ENCODE data around the gene BNIP3. TPM values are rescaled to one million over a fixed set of nuclear protein-coding genes. Genes with fewer than 3 reads are reported as not detected.

BNIP3 gene
- total and polyA plus RNA-seq, 2 donors = 24.1 to 50.5 TPM

DNA sequence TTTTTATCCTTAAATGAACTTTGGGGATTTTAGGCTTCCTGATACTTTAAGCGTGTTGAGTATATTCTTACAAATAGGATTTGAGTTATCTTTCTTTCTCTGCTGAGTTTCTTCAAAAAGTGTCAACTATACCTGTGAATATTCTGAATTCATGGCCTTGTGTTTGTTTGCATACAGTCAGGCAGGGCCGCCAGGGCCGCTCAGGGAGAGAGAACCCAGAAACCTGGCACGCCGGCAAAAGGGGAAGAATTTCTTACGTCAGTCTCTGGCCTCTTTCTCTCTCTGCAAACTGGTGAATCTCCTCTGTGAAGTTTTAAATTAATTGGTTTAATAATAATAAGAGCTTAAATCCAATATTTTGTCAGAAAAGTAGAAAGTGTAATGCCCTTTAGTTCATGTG lies 29.3 kb upstream of the BNIP3 start:
- DNase-seq (ENCODE audit: extremely low spot score) = no peak
- H3K4me1 ChIP-seq (ENCODE audit: insufficient read depth) = no peaks in the 10 kb centered on the region
- 69% methylated on average over 6 of the region's 6 CpGs for whole genome bisulfite sequencing
- no peaks in the 10 kb centered on the region for H3K36me3 ChIP-seq (ENCODE audit: insufficient read depth)
- no peak overlapping the region for H3K27ac ChIP-seq (ENCODE audit: low read depth)
- H3K4me3 ChIP-seq (ENCODE audit: low read depth, low read length) = no peak overlapping the region

DNA sequence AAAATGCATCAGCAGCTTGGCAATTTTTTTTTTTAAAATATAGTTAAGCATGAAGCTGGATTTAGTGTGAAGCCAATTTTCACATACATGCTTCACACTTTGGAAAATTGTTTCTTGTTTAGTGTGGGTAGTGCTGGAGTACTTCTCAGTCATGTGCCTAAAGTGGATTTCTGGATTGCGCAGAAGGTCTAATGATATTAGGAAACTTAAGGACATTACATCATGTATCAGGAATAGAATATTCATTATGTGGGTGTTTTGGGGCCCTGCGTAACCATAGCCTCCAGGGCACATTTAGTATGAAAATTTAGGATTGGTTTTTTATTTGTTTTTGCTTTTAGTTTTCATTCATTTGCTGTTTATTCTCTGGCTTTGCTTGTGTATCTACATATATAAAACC lies 28.8 kb upstream of the BNIP3 start:
- no peaks in the 10 kb centered on the region for H3K4me1 ChIP-seq (ENCODE audit: insufficient read depth)
- H3K36me3 ChIP-seq (ENCODE audit: insufficient read depth) = no peaks in the 10 kb centered on the region
- 94% methylated on average over 2 of the region's 2 CpGs for WGBS
- no peak overlapping the region for H3K27ac ChIP-seq (ENCODE audit: low read depth)
- no peak for DNase-seq (ENCODE audit: extremely low spot score)
- H3K4me3 ChIP-seq (ENCODE audit: low read depth, low read length) = no peak overlapping the region

DNA sequence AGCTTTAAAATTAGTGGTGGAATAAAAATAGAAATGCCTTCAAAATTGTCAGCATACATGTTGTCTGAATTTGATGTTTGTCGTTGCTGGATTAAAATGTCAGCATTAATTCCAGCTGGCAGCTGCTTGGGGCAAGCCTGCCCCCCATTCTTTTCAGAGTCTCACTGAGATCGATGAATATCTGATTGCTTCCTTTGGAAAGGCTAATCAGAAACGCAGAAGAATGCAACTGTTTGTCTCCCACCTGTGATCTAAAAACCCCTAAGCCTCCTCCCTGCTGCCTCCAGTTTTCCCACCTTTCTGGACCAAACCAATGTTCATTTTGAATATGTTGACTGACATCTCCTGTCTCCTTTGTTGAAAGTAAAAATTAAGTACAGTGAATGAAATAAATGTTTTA lies 27.9 kb upstream of the BNIP3 start:
- 28% methylated on average over 3 of the region's 3 CpGs for WGBS
- Histone ChIP-seq H3K4me1 (ENCODE audit: insufficient read depth) (no peaks in the 10 kb centered on the region), H3K27ac (ENCODE audit: low read depth) (no peak overlapping the region)

DNA sequence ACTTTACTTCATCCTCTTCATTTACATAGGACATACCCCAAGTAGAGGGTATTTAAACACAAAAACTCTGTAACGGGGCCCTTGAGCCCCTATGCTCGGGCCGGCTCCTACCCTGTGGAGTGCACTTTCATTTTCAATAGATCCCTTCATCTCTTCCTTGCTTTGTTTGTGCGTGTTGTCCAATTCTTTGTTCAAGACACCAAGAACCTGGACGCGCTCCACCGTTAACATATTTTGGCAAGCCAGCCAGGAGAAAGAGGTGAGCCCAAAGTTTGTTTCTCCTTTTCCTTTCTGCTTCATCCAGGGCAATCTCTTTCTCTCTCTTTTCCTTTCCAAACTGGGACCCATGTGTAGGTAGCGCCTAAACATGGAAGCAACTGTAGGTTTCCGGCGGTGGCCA lies 26.0 kb upstream of the BNIP3 start:
- H3K27ac ChIP-seq (ENCODE audit: low read depth) = no peak overlapping the region
- H3K36me3 ChIP-seq (ENCODE audit: insufficient read depth) = no peaks in the 10 kb centered on the region
- no peak for DNase-seq (ENCODE audit: extremely low spot score)
- H3K4me1 ChIP-seq (ENCODE audit: insufficient read depth) = no peaks in the 10 kb centered on the region
- no peak overlapping the region for H3K4me3 ChIP-seq (ENCODE audit: low read depth, low read length)
- 87% methylated on average over 10 of the region's 10 CpGs for WGBS

More for the DNA sequence above, 27.9 kb upstream of the BNIP3 start:
- H3K4me3 ChIP-seq (ENCODE audit: low read depth, low read length) = no peak overlapping the region
- no peaks in the 10 kb centered on the region for H3K36me3 ChIP-seq (ENCODE audit: insufficient read depth)
- DNase-seq (ENCODE audit: extremely low spot score) = no peak

DNA sequence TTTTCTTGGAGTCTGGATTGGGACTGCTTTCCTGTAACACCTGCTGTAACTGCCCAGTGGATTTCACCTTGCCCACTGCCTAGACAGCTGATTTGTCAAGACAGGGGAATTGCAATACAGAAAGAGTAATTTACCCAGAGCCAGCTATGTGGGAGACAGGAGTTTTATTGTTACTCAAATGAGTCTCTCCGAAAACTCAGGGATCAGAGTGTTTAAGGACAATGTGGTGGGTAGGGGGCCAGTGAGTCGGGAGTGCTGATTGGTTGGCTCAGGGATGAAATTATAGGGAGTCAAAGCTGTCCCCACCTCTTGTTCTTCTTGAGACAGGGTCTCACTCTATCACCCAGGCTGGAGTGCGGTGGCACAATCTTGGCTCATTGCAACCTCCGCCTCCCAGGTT lies 25.2 kb upstream of the BNIP3 start:
- H3K36me3 ChIP-seq (ENCODE audit: insufficient read depth) = no peaks in the 10 kb centered on the region
- WGBS = 75% methylated on average over 4 of the region's 4 CpGs
- H3K27ac ChIP-seq (ENCODE audit: low read depth) = no peak overlapping the region
- no peaks in the 10 kb centered on the region for H3K4me1 ChIP-seq (ENCODE audit: insufficient read depth)
- no peak for DNase-seq (ENCODE audit: extremely low spot score)
- no peak overlapping the region for H3K4me3 ChIP-seq (ENCODE audit: low read depth, low read length)

DNA sequence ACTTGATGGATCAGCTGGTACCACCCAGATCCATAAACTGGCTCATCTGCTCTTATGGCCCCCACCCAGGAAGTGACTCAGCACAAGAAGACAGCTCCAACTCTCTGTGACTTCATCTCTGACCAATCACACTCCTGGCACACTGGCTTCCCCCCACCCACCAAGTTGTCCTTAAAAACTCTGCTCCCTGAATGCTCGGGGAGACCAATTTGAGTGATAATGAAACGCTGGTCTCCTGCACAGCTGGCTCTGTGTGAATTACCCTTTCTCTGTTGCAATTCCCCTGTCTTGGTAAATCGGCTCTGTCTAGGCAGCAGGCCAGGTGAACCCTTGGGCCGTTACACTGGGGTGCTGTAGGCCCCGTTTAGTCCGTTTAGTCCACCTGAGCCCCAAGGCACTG lies 23.4 kb upstream of the BNIP3 start:
- H3K4me1 ChIP-seq (ENCODE audit: insufficient read depth) = no peaks in the 10 kb centered on the region
- no peak for DNase-seq (ENCODE audit: extremely low spot score)
- H3K4me3 ChIP-seq (ENCODE audit: low read depth, low read length) = no peak overlapping the region
- no peak overlapping the region for H3K27ac ChIP-seq (ENCODE audit: low read depth)
- no peaks in the 10 kb centered on the region for H3K36me3 ChIP-seq (ENCODE audit: insufficient read depth)
- WGBS = 93% methylated on average over 6 of the region's 6 CpGs

DNA sequence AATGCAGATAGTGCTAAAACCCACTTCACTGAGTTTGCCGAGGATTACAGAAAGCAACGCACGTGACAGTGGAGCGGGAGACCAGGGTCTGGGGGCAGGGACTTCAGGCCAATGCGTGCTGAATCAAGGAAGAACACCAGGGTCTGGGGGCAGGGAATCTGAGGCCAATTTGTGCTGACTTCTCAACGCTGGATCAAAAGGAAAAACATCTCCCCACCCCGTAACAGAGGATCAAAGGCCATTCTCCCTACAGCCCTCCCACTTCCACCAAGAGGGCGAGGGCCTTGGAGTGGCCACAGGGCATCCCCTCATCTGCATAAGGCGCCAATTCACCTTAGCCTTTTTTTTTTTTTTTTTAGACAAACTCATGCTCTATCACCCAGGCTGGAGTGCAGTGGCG lies 22.3 kb upstream of the BNIP3 start:
- no peak overlapping the region for H3K4me3 ChIP-seq (ENCODE audit: low read depth, low read length)
- no peaks in the 10 kb centered on the region for H3K4me1 ChIP-seq (ENCODE audit: insufficient read depth)
- 60% methylated on average over 10 of the region's 10 CpGs for WGBS
- no peak overlapping the region for H3K27ac ChIP-seq (ENCODE audit: low read depth)
- H3K36me3 ChIP-seq (ENCODE audit: insufficient read depth) = no peaks in the 10 kb centered on the region
- no peak for DNase-seq (ENCODE audit: extremely low spot score)

DNA sequence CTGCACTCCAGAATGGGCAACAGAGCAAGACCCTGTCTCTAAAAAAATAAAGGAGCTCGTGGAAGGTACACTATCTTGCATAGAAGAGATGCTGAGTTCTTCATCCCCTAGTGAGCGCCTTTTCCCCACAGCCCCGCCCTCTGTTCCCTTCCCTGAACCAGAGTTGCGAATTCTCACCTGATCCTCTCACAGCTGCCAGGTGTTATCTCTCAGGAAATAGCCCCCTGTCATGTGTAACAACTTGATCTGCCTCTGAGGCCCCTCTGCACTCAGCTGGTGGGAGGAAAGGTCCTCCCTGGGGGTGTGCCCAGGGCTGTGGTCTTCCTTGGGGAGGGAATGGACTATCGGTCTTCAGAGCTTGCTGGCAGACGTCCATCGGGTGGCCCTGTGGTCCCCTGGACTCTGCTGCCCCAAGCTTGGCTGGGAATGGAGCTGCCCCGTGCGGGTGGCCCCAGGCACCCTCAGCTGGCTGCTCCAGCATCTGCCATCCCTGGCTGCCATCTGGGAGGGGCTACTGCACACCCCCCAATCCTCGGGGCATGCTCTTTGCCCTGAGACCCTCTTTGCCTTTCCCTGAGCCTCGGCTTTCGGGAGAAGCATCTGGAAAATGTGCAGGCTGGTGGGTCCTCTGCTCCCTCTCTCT lies 21.7 kb upstream of the BNIP3 start:
- no peak for DNase-seq (ENCODE audit: extremely low spot score)
- Histone ChIP-seq H3K27ac (ENCODE audit: low read depth) (no peak overlapping the region), H3K36me3 (ENCODE audit: insufficient read depth) (no peaks in the 10 kb centered on the region), H3K4me1 (ENCODE audit: insufficient read depth) (no peaks in the 10 kb centered on the region), H3K4me3 (ENCODE audit: low read depth, low read length) (no peak overlapping the region)
- 67% methylated on average over 12 of the region's 12 CpGs for WGBS

DNA sequence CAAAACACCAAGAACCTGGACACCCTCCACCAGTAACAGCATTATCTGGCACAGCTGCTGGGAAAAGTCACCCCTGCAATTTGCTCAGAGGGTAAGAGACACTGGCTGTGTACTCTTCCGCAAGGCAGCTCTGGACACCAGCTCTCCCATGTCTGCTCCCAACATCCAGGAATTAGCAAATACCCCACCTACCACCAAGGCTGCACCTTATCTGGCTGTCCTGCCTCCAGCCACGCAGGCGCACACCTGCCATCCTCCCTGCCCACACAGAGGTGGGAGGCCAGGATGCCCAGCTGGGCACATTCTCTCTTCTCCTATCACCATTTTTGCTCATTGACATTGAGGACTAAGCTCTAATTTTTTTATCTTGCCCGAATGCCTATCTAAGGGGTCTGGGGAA lies 20.3 kb upstream of the BNIP3 start:
- no peaks in the 10 kb centered on the region for H3K4me1 ChIP-seq (ENCODE audit: insufficient read depth)
- no peak overlapping the region for H3K4me3 ChIP-seq (ENCODE audit: low read depth, low read length)
- H3K36me3 ChIP-seq (ENCODE audit: insufficient read depth) = no peaks in the 10 kb centered on the region
- whole genome bisulfite sequencing = 84% methylated on average over 4 of the region's 4 CpGs
- no peak for DNase-seq (ENCODE audit: extremely low spot score)
- H3K27ac ChIP-seq (ENCODE audit: low read depth) = no peak overlapping the region

DNA sequence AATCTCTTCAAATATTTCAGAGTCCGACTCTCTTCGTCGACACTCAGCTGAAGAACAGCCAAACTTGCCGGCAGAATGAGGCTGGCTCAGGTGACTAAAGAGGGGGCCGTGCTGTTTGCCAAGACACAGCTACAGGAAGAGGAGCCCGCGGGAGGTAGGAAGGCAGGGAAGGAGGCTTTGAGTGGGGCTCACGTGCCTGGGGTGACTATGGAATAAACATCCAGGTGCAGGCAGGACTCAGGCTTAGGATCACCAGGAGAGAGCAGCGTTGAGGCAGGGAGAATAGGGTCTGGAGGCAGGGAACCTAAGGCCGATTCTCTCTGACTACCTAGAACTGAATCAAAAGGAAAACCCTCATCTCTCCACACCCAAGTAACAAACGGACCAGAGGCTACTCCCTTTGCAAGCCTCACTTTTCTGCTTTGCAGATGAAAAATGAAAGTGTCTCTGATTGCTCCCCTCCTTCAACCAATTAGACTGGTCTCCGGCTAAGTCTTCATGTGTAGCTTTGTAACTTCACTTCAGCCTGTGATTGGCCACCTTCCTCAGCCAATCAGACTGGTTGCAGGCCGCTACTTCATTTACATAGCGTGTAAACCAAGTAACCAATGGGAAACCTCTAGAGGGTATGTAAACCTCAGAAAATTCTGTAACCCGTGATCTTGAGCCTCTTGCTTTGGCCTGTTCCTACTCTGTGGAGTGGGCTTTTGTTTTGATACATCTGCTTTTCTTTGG lies 19.7 kb upstream of the BNIP3 start:
- Histone ChIP-seq H3K27ac (ENCODE audit: low read depth) (no peak overlapping the region), H3K4me3 (ENCODE audit: low read depth, low read length) (no peak overlapping the region), H3K4me1 (ENCODE audit: insufficient read depth) (no peaks in the 10 kb centered on the region), H3K36me3 (ENCODE audit: insufficient read depth) (no peaks in the 10 kb centered on the region)
- DNase-seq (ENCODE audit: extremely low spot score) = no peak
- 61% methylated on average over 15 of the region's 15 CpGs for WGBS

DNA sequence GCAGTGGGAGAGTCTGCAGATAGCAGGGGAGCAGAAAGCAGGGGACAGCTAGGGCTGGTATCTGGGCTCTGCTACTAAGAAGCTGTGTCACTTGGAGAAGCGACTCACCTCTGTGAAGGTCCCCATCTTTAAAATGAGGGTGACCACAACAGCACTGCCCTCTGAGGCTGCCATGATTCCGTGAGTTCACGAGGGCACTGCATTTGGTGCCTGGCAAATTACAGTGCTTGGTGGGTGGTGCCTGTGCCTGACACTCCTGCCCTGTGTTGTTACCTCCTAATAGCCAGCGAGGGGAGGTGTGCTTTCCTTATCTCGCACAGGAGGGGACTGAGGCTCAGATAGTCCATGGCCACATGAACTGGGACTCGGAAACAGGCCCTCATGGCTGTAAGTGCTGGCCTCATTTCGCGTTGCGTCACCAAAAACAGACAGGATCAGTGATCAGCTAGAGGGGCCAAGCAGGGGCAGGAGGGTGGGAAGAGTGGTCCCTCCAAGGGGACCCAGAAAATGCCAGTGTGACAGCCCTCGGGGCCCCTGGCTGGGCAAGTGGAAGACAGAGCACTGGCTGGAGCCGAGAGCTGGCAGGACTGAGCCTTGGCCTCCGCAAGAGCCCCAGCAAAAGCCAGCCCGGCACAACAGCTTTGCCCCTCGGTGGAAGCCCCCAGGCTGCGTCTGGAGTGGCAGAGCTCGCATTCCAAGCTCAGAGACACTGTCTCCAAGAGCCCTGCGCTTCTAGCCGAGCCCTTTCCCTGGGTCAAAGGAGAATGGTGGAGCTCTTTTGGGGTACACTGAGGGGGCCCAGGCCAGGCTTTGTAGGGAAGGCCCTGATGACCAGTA lies 17.3 kb upstream of the BNIP3 start:
- H3K27ac ChIP-seq (ENCODE audit: low read depth) = no peak overlapping the region
- DNase-seq (ENCODE audit: extremely low spot score) = no peak
- no peaks in the 10 kb centered on the region for H3K4me1 ChIP-seq (ENCODE audit: insufficient read depth)
- H3K4me3 ChIP-seq (ENCODE audit: low read depth, low read length) = no peak overlapping the region
- 93% methylated on average over 18 of the region's 18 CpGs for WGBS
- H3K36me3 ChIP-seq (ENCODE audit: insufficient read depth) = no peaks in the 10 kb centered on the region

DNA sequence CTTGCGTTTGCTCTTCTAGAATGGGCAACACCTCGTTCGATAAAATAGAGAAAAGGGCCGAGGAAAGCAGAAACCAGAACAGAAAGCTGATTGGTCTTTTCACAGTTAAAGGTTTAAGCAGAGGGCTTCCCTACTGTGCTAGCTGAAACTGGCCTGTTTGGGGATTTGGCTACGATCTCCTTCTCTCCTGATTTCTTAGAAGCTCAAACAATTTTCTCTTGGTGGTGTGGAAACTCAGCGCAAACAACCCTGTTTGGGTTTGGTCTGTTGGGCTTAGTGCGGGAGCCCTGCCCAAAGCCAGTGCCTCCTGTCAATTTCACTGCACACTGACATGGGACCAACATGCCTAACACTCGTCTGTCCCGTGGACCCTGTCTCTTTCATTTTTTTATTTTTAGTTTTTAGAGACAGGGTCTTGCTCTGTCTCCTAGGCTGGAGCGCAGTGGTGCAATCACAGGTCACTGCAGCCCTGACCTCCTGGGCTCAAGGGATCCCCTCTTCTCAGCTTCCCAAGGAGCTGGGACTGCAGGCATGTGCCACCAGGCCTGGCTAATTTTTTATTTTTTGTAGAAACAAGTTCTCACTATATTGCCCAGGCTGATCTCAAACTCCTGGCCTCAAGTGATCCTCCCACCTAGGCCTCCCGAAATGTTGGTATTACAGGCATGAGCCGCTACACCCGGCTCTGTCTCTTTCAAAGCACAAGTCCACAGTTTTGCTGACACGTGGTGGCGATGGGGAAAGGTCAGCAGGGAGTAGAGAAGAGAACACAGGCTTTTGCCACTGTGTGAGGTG lies 16.5 kb upstream of the BNIP3 start:
- Histone ChIP-seq H3K4me3 (ENCODE audit: low read depth, low read length) (no peak overlapping the region), H3K27ac (ENCODE audit: low read depth) (peak overlapping the region; percentile 87), H3K4me1 (ENCODE audit: insufficient read depth) (no peaks in the 10 kb centered on the region), H3K36me3 (ENCODE audit: insufficient read depth) (no peaks in the 10 kb centered on the region)
- DNase-seq (ENCODE audit: extremely low spot score) = no peak
- 65% methylated on average over 15 of the region's 15 CpGs for WGBS

DNA sequence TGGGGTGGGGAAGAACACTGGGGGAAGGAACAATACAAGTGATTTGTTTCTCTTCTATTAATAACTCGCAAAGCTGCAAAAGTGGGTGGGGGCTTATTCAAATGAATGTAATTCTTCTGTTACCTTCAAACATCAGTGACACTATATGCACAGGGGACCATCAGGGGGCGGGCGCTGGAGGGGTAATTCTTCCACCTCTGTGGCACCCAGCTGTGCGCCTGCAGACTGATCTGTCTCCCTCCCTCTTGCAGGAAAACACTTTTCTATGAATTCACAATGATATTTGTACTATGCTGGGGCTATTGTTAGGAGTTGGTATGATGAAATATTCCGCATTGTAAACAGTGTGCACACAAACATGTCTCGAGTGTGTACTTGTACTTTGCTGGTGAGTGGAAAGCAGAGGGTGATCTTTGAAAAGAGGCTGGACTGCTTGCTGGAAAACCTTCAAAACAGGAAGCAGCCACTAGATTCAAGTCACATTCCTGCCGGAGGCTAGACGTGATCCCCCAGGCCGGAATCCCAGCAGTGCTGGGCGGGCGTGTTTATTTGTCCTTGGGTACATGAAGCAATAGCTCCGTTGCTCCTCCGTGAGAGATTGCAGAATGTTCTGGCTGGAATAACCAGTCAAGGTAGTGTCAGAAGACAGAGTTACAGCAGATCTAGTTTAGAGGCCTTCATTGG lies 15.8 kb upstream of the BNIP3 start:
- WGBS = 33% methylated on average over 13 of the region's 13 CpGs
- H3K4me3 ChIP-seq (ENCODE audit: low read depth, low read length) = no peak overlapping the region
- no peaks in the 10 kb centered on the region for H3K36me3 ChIP-seq (ENCODE audit: insufficient read depth)
- no peaks in the 10 kb centered on the region for H3K4me1 ChIP-seq (ENCODE audit: insufficient read depth)
- peak overlapping the region; percentile 87 for H3K27ac ChIP-seq (ENCODE audit: low read depth)
- DNase-seq (ENCODE audit: extremely low spot score) = peak; percentile 59
